Stomach (tissue), 4 donors: ENCODE data around the gene GCN1.

Source experiments
- CTCF ChIP-seq, 7 experiments: fragments of 450-650 bp in 4 of 7; fragments of 200-600 bp in 3 of 7; sonication (generic) in 3 of 7; IDR thresholded peaks; one replicate each; pipeline ENCODE4 v1.5.1; 2016 to 2019; ENCODE audit warnings: antibody characterized with exemption in 7 of 7, control low read depth in 2 of 7, mild to moderate bottlenecking in 1 of 7
- EP300 ChIP-seq: sonication (generic); formaldehyde crosslinking; IDR thresholded peaks from one replicate; pipeline ENCODE4 v1.6.1; 2017; ENCODE audit warnings: antibody characterized with exemption
- POLR2A ChIP-seq, 4 donors: fragments of 450-650 bp; IDR thresholded peaks; one replicate each; pipeline ENCODE4 v1.6.1; 2016; ENCODE audit warnings: antibody characterized with exemption in 4 of 4, control low read depth in 2 of 4, mild to moderate bottlenecking in 1 of 4, moderate library complexity in 1 of 4
- POLR2AphosphoS5 ChIP-seq, 3 donors: sonication (generic); formaldehyde crosslinking; IDR thresholded peaks; one replicate each; pipeline ENCODE4 v1.6.1; 2016; ENCODE audit warnings: antibody characterized with exemption in 3 of 3

GRCh38 chr12:120101617-120102016 is 92.9 kb downstream of the GCN1 start:
- no peak for TF ChIP-seq CTCF (IDR thresholded peaks at IDR 0.05)
- TF ChIP-seq POLR2AphosphoS5 (IDR thresholded peaks at IDR 0.05) = no peak
- TF ChIP-seq POLR2A (IDR thresholded peaks at IDR 0.05) = no peak
- TF ChIP-seq EP300 = no peak
